Measurements from ENCODE around the gene CENPS.
"Not testable (repeated sequence)": the region's sequence is repeated elsewhere in the genome, so short reads cannot be mapped to it uniquely, and the experiment has no call there.

DNA sequence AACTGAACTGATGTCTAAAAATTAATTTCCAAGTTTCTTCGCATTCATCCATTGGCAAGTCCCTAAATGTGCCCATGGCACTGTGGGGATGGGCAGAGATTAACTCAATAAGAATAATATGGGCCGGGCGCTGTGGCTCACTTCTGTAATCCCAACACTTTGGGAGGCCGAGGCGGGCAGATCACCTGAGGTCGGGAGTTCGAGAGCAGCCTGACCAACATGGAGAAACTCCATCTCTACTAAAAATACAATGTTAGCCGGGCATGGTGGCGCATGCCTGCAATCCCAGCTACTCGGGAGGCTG is 44.0 kb downstream of the CENPS start:
- not testable (repeated sequence) for TF ChIP-seq RAD21 (IDR thresholded peaks at IDR 0.05 in 1 of 2, conservative IDR thresholded peaks at IDR 0.05 in 1 of 2; ENCODE audit: low read depth in 2 of 2, low read length in 2 of 2); POLR2A (IDR thresholded peaks at IDR 0.05; ENCODE audit: control extremely low read depth in 1 of 2, low read depth in 2 of 2, low read length in 2 of 2); SIN3A (conservative IDR thresholded peaks at IDR 0.05 in 1 of 2, IDR thresholded peaks at IDR 0.05 in 1 of 2; ENCODE audit: low read depth in 1 of 2, low read length in 2 of 2); MAFK (IDR thresholded peaks at IDR 0.05; ENCODE audit: low read depth, low read length); SIRT6 (IDR thresholded peaks at IDR 0.05; ENCODE audit: low read length); EZH2 (IDR thresholded peaks at IDR 0.05; ENCODE audit: low read depth, low read length, severe bottlenecking); TEAD4 (IDR thresholded peaks at IDR 0.05; ENCODE audit: low read depth, low read length)

Measured in H1 (cell line).